Testis (tissue), 3 donors: ENCODE data around the gene DOP1B. TPM values are rescaled to one million over a fixed set of nuclear protein-coding genes. Genes with fewer than 3 reads are reported as not detected.

Experiments used
- DNase-seq: peaks from one replicate; pipeline ENCODE4 v3.0.0-alpha.2; 2019
- H3K27ac ChIP-seq, 2 donors: fragments of 200-600 bp; sonication (generic); one replicate each; pipeline ENCODE4 v1.5.1; 2019
- H3K27me3 ChIP-seq: fragments of 200-600 bp; sonication (generic); one replicate; pipeline ENCODE4 v1.5.1; 2019
- H3K36me3 ChIP-seq: fragments of 200-600 bp; sonication (generic); one replicate; pipeline ENCODE4 v1.5.1; 2017; ENCODE audit warnings: low read depth; ENCODE audit errors: missing control alignments
- H3K4me1 ChIP-seq: fragments of 200-600 bp; sonication (generic); one replicate; pipeline ENCODE4 v1.5.1; 2019
- H3K4me3 ChIP-seq, 2 donors: fragments of 200-600 bp; sonication (generic); one replicate each; pipeline ENCODE4 v1.5.1; 2017 to 2019
- H3K9me3 ChIP-seq: fragments of 200-600 bp; sonication (generic); one replicate; pipeline ENCODE4 v1.5.1; 2017
- CTCF ChIP-seq, 3 experiments: fragments of 450-650 bp in 2 of 3; fragments of 200-600 bp in 1 of 3; sonication (generic) in 1 of 3; IDR thresholded peaks; one replicate each; pipeline ENCODE4 v1.5.1; 2016 to 2019; ENCODE audit warnings: antibody characterized with exemption in 3 of 3, mild to moderate bottlenecking in 2 of 3, moderate library complexity in 1 of 3
- POLR2A ChIP-seq: fragments of 450-650 bp; IDR thresholded peaks from one replicate; pipeline ENCODE4 v1.6.1; 2017; ENCODE audit warnings: antibody characterized with exemption, mild to moderate bottlenecking, moderate library complexity
- WGBS, 2 donors: methylation state at CpG; one replicate each; pipeline ENCODE4 v1.1.5; 2018; 5-methylcytosine and 5-hydroxymethylcytosine counted together
- intact Hi-C: fragments of 100-400 bp; cut with DNase I; formaldehyde crosslinking; loops from one replicate; pipeline ENCODE4 v1.15.1; 2023; ENCODE audit warnings: low total_unique reads
- polyA plus RNA-seq: library from polyadenylated mRNA; stranded (reverse); fragments of 350-450 nt; fragmentation: Illumina TruSeq; extraction: RNeasy Lipid Tissue Mini Kit (QIAGEN cat#74804); gene quantifications from one replicate; pipeline ENCODE4 v1.2.3, GENCODE V29; 2014; ENCODE audit warnings: low read depth, low replicate concordance; ENCODE audit not compliant: insufficient read depth
- total RNA-seq, 2 donors: library from RNA; depleted of rRNA; stranded (reverse); fragments of >200 nt; gene quantifications; one replicate each; pipeline ENCODE4 v1.2.3, GENCODE V29; 2016

DOP1B gene
- total and polyA plus RNA-seq, 3 donors from 2014 or later: 9.6 to 24.3 (median 19.1) TPM

- H3K36me3 ChIP-seq: no peaks in the 10 kb centered on the region
- no peak for DNase-seq
Observed at GRCh38 chr21:36115138-36115730, 41.4 kb upstream of the DOP1B start.

GRCh38 chr21:36117286-36117741 lies 39.3 kb upstream of the DOP1B start:
- Histone ChIP-seq H3K4me3 (no peak overlapping the region), H3K36me3 (no peaks in the 10 kb centered on the region), H3K27ac (no peak overlapping the region), H3K4me1 (peaks cover 12% of the 10 kb centered on the region), H3K27me3 (no peaks in the 10 kb centered on the region), H3K9me3 (no peaks in the 10 kb centered on the region)
- DNase-seq: no peak
- intact Hi-C loops: no loop called here
- TF ChIP-seq POLR2A (no peak), CTCF (IDR thresholded peaks at IDR 0.05) (no peak)
- 81 to 86% methylated on average over 2 of the region's 2 CpGs for WGBS, 2 donors

More at GRCh38 chr21:36115138-36115730, 41.4 kb upstream of the DOP1B start:
- no peak for TF ChIP-seq CTCF (IDR thresholded peaks at IDR 0.05)
- TF ChIP-seq POLR2A: no peak
- H3K4me1 ChIP-seq: peaks cover 10% of the 10 kb centered on the region
- H3K27me3 ChIP-seq: no peaks in the 10 kb centered on the region
- H3K27ac ChIP-seq: no peak overlapping the region
- H3K9me3 ChIP-seq: no peaks in the 10 kb centered on the region
- intact Hi-C loops: no loop called here
- 90 to 94% methylated on average over 6 of the region's 6 CpGs for WGBS, 2 donors
- H3K4me3 ChIP-seq: no peak overlapping the region

GRCh38 chr21:36120304-36120888 lies 36.2 kb upstream of the DOP1B start:
- TF ChIP-seq CTCF (IDR thresholded peaks at IDR 0.05) (no peak), POLR2A (no peak)
- Histone ChIP-seq H3K36me3 (no peaks in the 10 kb centered on the region), H3K9me3 (no peaks in the 10 kb centered on the region), H3K4me3 (no peak overlapping the region), H3K27ac (peak overlapping the region in 1 of 2 donors; percentile 54), H3K27me3 (no peaks in the 10 kb centered on the region), H3K4me1 (peaks cover 6% of the 10 kb centered on the region)
- peak; percentile 39 for DNase-seq
- 69 to 74% methylated on average over 7 of the region's 7 CpGs for WGBS, 2 donors
- intact Hi-C loops: no loop called here

- H3K4me3 ChIP-seq: no peak overlapping the region
Observed at GRCh38 chr21:36122977-36123376, 33.6 kb upstream of the DOP1B start.

More at GRCh38 chr21:36122977-36123376, 33.6 kb upstream of the DOP1B start:
- DNase-seq: no peak
- peaks cover 9% of the 10 kb centered on the region for H3K4me1 ChIP-seq
- H3K27ac ChIP-seq: no peak overlapping the region
- H3K27me3 ChIP-seq: no peaks in the 10 kb centered on the region
- no peaks in the 10 kb centered on the region for H3K36me3 ChIP-seq
- TF ChIP-seq CTCF (IDR thresholded peaks at IDR 0.05) (peak in 1 of 3 experiments; percentile 49), POLR2A (no peak)
- no peaks in the 10 kb centered on the region for H3K9me3 ChIP-seq
- intact Hi-C loops: no loop called here
- 57% methylated on average over 4 of the region's 4 CpGs for whole genome bisulfite sequencing, 2 donors
